IPS-18a (cell line): ENCODE data around the gene IRF1.

Experiments used
- H3K27ac ChIP-seq: one replicate; pipeline ENCODE4 v1.5.1; 2013; ENCODE audit warnings: low read length
- H3K27me3 ChIP-seq: one replicate; pipeline ENCODE4 v1.6.1; 2013; ENCODE audit warnings: mild to moderate bottlenecking, low read length; ENCODE audit not compliant: control insufficient read depth, insufficient read depth
- H3K36me3 ChIP-seq: one replicate; pipeline ENCODE4 v1.6.1; 2013; ENCODE audit warnings: low read depth, low read length; ENCODE audit not compliant: control insufficient read depth
- H3K4me1 ChIP-seq: one replicate; pipeline ENCODE4 v1.6.1; 2013; ENCODE audit warnings: low read depth, low read length; ENCODE audit not compliant: control insufficient read depth
- H3K4me3 ChIP-seq: one replicate; pipeline ENCODE4 v1.5.1; 2013; ENCODE audit warnings: low read length
- H3K9ac ChIP-seq: one replicate; pipeline ENCODE4 v1.6.1; 2013; ENCODE audit warnings: mild to moderate bottlenecking, low read length, moderate library complexity
- H3K9me3 ChIP-seq: one replicate; pipeline ENCODE4 v1.6.1; 2013; ENCODE audit warnings: low read depth, low read length; ENCODE audit not compliant: control insufficient read depth

Gene IRF1

DNA sequence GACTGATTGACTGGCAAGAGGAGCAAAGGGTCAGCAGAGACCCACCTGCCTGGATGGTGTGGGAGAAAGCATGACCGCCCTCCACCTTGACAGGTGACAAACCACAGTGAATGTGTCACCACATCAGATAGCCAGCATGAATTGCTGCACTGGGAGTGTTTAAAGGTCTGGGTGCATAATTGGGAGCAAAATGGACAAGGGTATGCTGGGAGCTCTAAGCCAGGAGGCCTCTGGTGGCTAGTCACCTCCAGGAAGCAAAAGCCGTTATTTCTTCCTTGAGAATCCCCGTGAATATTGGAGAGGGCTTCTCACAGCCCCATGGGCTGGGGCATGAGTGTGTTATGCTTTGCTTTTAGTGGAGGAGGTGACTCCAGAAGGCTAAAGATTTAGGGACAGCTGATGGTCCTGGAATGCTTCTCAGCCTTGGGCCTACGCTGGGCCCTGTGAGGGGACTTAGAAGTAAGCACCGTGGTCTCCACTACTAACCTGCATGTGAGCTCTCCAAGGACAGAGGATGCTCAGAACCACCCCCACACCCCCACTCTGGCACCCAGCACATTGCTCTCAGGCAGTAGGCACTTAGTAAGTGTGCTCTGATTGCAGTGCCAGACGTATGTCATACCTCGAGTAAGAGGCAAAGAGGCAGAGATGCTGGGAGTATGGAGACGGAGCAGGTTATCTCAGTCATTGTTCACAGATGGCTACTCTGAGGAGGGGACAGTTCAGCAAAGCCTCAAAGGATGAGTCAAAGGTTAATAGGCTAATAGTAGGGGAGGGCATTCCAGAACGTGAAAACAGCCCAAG lies 9.1 kb upstream of the IRF1 start:
- H3K27me3 ChIP-seq = no peaks in the 10 kb centered on the region
- H3K9ac ChIP-seq = no peak overlapping the region
- no peaks in the 10 kb centered on the region for H3K9me3 ChIP-seq
- no peaks in the 10 kb centered on the region for H3K36me3 ChIP-seq
- no peak overlapping the region for H3K27ac ChIP-seq
- peaks cover 7% of the 10 kb centered on the region for H3K4me1 ChIP-seq
- no peak overlapping the region for H3K4me3 ChIP-seq

DNA sequence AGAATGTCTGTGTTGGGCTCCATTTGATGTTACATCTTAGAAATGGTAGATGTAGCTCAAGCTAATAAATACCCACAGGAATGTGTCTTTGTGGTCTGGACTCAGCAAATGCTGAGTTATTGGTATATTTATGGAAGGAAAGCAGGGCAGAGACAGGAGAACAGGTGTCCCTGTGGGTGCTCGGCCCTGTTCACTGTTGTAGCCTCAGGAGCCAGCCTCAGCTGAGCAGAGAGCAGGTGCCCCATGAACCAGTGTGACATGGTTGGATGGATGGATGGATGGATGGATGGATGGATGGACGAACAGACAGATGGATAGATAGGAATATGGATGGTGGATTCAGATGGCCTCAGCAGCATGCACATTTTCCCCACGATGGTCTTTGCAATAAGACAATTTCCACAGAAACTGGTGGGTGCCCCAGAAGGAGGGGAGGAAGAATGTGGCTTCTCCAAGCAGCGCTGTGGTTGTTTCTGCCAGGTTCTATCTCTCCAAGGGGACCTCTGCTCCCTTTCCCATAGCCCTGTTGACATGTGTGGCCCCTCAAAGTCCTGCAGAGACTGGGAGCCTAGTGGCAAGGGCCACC lies 8.2 kb upstream of the IRF1 start:
- H3K27ac ChIP-seq = no peak overlapping the region
- no peak overlapping the region for H3K9ac ChIP-seq
- no peak overlapping the region for H3K4me3 ChIP-seq
- H3K27me3 ChIP-seq = peaks cover 4% of the 10 kb centered on the region
- no peaks in the 10 kb centered on the region for H3K36me3 ChIP-seq
- H3K4me1 ChIP-seq = peaks cover 7% of the 10 kb centered on the region
- no peaks in the 10 kb centered on the region for H3K9me3 ChIP-seq

DNA sequence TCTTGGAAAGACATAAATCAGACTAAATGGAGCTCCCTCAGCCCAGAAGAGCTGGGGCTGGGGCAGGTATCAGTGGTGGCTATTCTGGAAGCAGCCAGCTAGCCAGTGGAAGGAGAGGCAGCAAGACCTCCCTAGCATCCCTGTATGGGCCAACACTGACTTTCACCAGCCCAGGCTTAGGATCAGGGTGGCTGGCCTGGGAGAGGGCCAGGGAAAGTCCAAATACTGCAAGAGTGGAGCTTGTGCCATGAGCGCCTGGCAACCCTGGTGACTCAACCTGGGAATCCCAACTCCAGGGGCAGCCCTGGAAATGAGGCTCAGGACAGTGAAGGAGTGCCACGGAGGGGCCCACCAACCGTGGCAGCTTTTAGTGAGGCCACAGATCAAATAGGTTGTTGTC lies 7.6 kb upstream of the IRF1 start:
- H3K9me3 ChIP-seq = no peaks in the 10 kb centered on the region
- peaks cover 10% of the 10 kb centered on the region for H3K27me3 ChIP-seq
- H3K4me1 ChIP-seq = peaks cover 7% of the 10 kb centered on the region
- no peak overlapping the region for H3K27ac ChIP-seq
- no peaks in the 10 kb centered on the region for H3K36me3 ChIP-seq
- no peak overlapping the region for H3K9ac ChIP-seq
- H3K4me3 ChIP-seq = no peak overlapping the region

DNA sequence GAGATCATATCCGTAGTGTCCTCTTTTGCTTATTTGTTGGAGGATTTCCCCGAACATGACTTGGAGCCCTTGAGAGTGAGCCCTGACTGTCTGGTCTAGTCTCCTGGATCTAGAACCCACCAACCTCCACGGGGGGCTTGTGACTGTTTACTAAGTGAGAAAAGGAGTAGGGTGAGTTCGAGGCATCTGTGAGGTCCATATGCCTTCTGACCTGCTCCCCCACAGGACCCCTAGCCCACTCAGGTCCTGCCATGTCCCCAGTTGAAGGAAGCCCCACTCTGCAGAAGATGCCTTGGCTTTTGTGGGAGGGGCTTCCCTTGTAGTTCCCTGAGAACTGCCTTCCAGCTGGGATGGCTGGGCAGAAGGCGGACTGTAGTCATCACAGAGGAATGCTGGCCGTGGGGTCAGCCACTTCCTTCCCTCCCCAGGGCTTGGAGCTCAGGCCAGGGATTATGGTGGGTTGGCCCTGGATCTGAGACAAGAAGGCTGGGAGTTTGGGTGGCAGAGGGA lies 7.0 kb upstream of the IRF1 start:
- no peaks in the 10 kb centered on the region for H3K9me3 ChIP-seq
- H3K36me3 ChIP-seq = no peaks in the 10 kb centered on the region
- no peak overlapping the region for H3K9ac ChIP-seq
- H3K27me3 ChIP-seq = peaks cover 16% of the 10 kb centered on the region
- H3K4me1 ChIP-seq = peaks cover 7% of the 10 kb centered on the region
- H3K27ac ChIP-seq = no peak overlapping the region
- H3K4me3 ChIP-seq = peak overlapping the region; percentile 86

DNA sequence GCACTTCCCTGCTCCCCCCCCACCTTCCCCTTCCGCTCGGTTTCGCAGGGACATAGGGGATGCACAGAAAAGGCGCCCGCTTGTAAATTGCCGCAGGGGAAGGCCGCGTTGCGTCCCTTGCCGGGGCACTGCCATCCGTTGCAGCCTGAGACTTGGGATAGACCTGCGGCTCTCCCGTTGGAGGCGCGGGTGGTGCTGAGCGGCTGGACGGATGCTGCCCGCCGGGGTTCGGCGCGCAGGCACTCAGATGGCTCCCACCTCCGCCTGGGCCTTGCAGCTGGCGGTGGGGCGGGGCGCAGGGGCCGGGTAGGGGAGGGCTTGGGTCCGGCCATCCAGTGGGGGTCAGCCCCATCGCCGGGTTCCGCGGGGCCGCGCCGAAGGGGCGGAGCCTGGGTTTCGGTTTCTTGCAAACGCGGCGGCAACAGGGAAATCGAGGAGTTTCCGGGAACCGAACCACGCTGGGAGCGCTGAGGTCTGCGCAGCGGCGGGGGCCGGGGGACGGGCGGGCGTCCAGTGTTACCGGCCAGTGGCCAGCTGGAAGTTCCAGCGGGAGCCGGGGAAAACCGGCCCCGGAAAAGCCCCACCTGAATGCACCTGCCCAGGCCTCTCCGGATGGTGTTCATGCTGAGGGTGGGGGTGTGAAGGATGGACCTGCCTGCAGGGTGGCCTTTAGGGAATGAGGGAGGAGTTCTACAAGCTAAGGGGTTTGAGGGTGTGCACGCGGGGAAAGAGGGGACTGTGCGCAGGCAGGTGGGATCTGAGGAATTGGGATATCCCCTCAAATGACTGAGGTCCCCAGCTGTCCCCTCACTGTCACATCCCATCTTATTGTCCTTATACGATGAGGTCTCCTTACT lies 6.3 kb upstream of the IRF1 start:
- H3K36me3 ChIP-seq = no peaks in the 10 kb centered on the region
- H3K9ac ChIP-seq = peak overlapping the region; percentile 44
- peaks cover 7% of the 10 kb centered on the region for H3K4me1 ChIP-seq
- H3K27ac ChIP-seq = no peak overlapping the region
- no peaks in the 10 kb centered on the region for H3K9me3 ChIP-seq
- H3K4me3 ChIP-seq = peak overlapping the region; percentile 86
- peaks cover 23% of the 10 kb centered on the region for H3K27me3 ChIP-seq

DNA sequence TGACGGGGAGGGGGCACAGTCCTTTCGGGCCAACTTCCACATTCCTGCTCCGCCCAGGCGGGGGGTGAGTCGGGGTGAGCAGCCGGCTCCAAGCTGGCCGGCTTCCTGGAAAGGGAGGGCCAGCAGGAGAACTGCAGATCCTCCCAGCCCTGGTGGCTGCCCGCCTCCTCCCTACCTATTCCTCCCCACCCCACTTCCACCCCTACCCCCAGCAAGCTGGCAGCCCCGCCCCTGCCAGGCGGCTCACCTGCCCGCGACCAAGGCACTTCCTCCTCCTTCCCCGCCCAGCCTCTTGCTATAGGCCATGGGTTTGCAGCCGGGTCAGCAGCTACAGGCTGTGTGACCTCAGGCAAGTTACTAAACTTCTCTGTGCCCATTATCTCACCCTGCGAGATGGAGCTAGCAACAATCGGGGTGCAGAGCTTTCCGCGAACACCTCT lies 5.6 kb upstream of the IRF1 start:
- H3K4me1 ChIP-seq = peaks cover 14% of the 10 kb centered on the region
- H3K9ac ChIP-seq = peak overlapping the region; percentile 44
- no peak overlapping the region for H3K27ac ChIP-seq
- H3K4me3 ChIP-seq = peak overlapping the region; percentile 86
- peaks cover 29% of the 10 kb centered on the region for H3K27me3 ChIP-seq
- no peaks in the 10 kb centered on the region for H3K9me3 ChIP-seq
- H3K36me3 ChIP-seq = no peaks in the 10 kb centered on the region

DNA sequence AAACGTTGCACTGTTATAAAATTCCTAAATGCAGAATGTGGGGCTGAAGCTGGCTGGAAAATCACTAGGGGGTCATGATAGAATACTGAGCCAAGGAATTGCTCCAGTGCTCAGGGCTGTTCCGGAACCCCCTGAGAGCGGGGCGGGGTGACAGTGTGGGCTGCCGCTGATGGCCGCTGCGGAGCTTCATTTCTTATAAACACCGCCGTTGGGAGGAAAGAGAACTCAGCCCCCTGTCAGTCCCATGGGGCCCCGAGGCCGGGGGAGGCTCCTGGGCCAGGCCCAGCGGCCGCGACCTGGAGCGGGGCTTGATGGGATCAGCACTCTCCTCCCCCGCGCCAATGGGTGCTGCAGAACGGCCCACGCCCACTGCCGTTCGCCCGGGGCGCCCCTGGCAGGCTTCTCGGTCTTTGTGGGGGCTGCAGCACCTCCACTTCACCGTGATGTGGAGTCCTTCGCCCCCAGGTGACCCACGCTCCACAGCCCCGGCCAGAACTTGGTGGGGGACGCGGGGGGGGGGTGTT lies 5.2 kb upstream of the IRF1 start:
- Histone ChIP-seq H3K4me3 (peak overlapping the region; percentile 86), H3K36me3 (no peaks in the 10 kb centered on the region), H3K9ac (peak overlapping the region; percentile 25), H3K27ac (no peak overlapping the region), H3K9me3 (no peaks in the 10 kb centered on the region), H3K4me1 (peaks cover 16% of the 10 kb centered on the region), H3K27me3 (peaks cover 32% of the 10 kb centered on the region)

DNA sequence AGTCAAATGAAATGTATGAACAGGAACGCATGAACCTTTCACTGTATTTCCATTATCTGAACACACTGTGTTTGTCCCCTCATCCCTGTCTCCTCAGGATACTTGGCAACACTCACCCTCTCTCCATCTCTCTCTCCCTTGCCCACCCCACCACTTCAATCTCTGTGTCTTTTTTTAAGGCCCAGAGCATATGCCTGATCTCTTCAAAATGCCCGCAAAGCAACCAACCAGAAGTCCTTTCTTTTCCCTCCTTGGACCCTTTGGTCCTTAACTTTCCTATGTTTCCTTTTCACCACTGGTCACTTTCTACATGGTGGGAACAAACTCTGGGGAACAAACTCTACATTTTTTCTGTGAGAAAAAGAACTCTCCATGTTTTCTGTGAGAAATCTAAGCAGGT lies 3.2 kb upstream of the IRF1 start:
- H3K9me3 ChIP-seq = no peaks in the 10 kb centered on the region
- peaks cover 21% of the 10 kb centered on the region for H3K4me1 ChIP-seq
- H3K27me3 ChIP-seq = peaks cover 40% of the 10 kb centered on the region
- no peak overlapping the region for H3K9ac ChIP-seq
- H3K36me3 ChIP-seq = no peaks in the 10 kb centered on the region
- H3K4me3 ChIP-seq = no peak overlapping the region
- no peak overlapping the region for H3K27ac ChIP-seq

DNA sequence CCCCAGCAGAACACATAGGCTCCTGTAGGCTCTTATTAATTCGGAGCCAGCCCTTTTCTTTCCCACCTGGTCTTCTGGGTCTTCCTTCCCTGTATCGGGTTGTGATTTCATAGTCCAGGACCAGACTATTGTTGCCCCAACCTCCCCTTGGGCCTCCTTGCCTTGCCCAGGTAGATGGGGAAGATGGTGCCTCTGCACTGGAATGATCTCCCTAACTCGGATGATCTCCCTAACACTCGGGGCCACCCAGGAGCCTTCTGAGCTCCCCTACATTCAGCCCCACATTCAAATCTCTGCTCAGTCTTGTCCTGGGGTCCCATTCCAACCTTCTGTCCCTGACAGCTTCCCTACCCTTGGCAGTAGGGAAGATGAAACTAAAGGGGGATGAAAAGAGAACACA lies 2.7 kb upstream of the IRF1 start:
- H3K9ac ChIP-seq = no peak overlapping the region
- no peaks in the 10 kb centered on the region for H3K9me3 ChIP-seq
- no peak overlapping the region for H3K27ac ChIP-seq
- H3K27me3 ChIP-seq = peaks cover 40% of the 10 kb centered on the region
- peaks cover 21% of the 10 kb centered on the region for H3K4me1 ChIP-seq
- no peaks in the 10 kb centered on the region for H3K36me3 ChIP-seq
- no peak overlapping the region for H3K4me3 ChIP-seq

DNA sequence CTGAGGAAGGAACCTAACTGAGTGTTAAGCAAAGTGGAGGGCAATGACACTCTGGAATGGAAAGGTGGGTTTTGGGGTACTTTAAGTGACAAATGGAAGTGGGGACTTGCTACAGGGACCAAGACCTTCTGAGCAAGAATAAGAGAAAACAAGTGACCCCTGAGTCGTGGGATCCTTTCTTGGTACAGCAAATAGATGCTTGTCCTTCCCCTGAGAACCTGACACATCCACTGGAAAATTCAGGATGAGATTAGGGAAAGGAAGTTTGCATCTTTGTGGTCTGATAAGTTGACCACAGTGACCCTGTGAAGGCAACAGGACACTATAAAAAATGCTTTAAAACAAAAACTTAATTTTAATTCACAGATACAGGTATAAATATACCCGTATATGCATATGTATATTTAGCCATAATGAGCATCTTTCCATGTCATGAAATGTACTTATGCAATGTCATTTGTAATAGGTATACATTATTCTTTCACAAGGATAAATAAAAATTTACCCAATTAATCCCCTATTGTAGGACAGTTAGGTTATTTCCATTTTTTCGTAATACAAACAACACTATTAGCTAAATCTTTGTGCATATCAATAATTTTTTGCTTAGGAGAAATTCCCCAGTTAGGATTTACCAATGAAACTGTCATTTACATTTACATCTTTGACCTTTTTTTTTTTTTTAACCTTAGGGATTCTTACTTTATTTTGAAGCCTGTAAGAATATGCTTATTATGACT lies 2.0 kb upstream of the IRF1 start:
- no peak overlapping the region for H3K27ac ChIP-seq
- H3K27me3 ChIP-seq = peaks cover 40% of the 10 kb centered on the region
- H3K36me3 ChIP-seq = no peaks in the 10 kb centered on the region
- H3K4me1 ChIP-seq = peaks cover 21% of the 10 kb centered on the region
- no peak overlapping the region for H3K9ac ChIP-seq
- H3K4me3 ChIP-seq = no peak overlapping the region
- no peaks in the 10 kb centered on the region for H3K9me3 ChIP-seq
